Breast epithelium (tissue), 4 donors: ENCODE data around the gene FRAT1. TPM values are rescaled to one million over a fixed set of nuclear protein-coding genes. Genes with fewer than 3 reads are reported as not detected.

ENCODE experiments used
- DNase-seq, 2 donors: peaks; one replicate each; pipeline ENCODE4 v3.0.0-alpha.2; 2019; ENCODE audit warnings: low spot score in 2 of 2
- H3K27ac ChIP-seq, 2 donors: fragments of 200-600 bp; sonication (generic) in 1 of 2; one replicate each; pipeline ENCODE4 v1.5.1; 2016 to 2019; ENCODE audit warnings: mild to moderate bottlenecking in 1 of 2
- H3K27me3 ChIP-seq, 2 donors: fragments of 200-600 bp; sonication (generic) in 1 of 2; one replicate each; pipeline versions ENCODE4 v1.5.1 to v1.6.0; 2017 to 2019; ENCODE audit warnings: control low read depth in 1 of 2, mild to moderate bottlenecking in 1 of 2
- H3K36me3 ChIP-seq: fragments of 200-600 bp; one replicate; pipeline ENCODE4 v1.5.1; 2019
- H3K4me1 ChIP-seq, 2 donors: fragments of 200-600 bp; sonication (generic); one replicate each; pipeline ENCODE4 v1.5.1; 2016 to 2019; ENCODE audit warnings: control low read depth in 1 of 2
- H3K4me3 ChIP-seq, 3 donors: fragments of 200-600 bp; sonication (generic); 1 replicate in 2 of 3; 2 replicates in 1 of 3; pipeline ENCODE4 v1.5.1; 2016 to 2019; ENCODE audit warnings: mild to moderate bottlenecking in 3 of 3, moderate library complexity in 2 of 3
- H3K9me3 ChIP-seq, 2 donors: fragments of 200-600 bp; sonication (generic) in 1 of 2; one replicate each; pipeline ENCODE4 v1.5.1; 2016 to 2019; ENCODE audit warnings: control low read depth in 1 of 2
- CTCF ChIP-seq, 3 donors: fragments of 450-650 bp; IDR thresholded peaks; one replicate each; pipeline ENCODE4 v1.5.1; 2016 to 2017; ENCODE audit warnings: antibody characterized with exemption in 3 of 3, mild to moderate bottlenecking in 3 of 3, moderate library complexity in 3 of 3
- POLR2A ChIP-seq: fragments of 450-650 bp; IDR thresholded peaks from one replicate; pipeline ENCODE4 v1.6.1; 2016; ENCODE audit warnings: antibody characterized with exemption, mild to moderate bottlenecking, moderate library complexity
- POLR2AphosphoS5 ChIP-seq, 3 donors: sonication (generic); formaldehyde crosslinking; IDR thresholded peaks; one replicate each; pipeline ENCODE4 v1.6.1; 2017; ENCODE audit warnings: antibody characterized with exemption in 3 of 3
- intact Hi-C: fragments of 100-400 bp; cut with DNase I; formaldehyde crosslinking; loops from one replicate; pipeline ENCODE4 v1.15.1; 2023; ENCODE audit warnings: low total_unique reads
- total RNA-seq, 3 donors: library from RNA; depleted of rRNA; stranded (reverse); fragments of >200 nt; gene quantifications; one replicate each; pipeline ENCODE4 v1.1.0, GENCODE V29; 2016

Gene FRAT1
- total RNA-seq, 3 donors from 2014 or later = 3.6 to 11.6 (median 9.8) TPM

- no peaks in the 10 kb centered on the region for H3K27me3 ChIP-seq
- peak in 1 of 2 donors; percentile 34 for DNase-seq
- H3K36me3 ChIP-seq = no peaks in the 10 kb centered on the region
- peak overlapping the region; percentile 96 to 97 for H3K27ac ChIP-seq
- peaks cover 4 to 9% of the 10 kb centered on the region in 2 donors for H3K4me1 ChIP-seq
- H3K9me3 ChIP-seq = no peaks in the 10 kb centered on the region
- H3K4me3 ChIP-seq = peak overlapping the region; percentile 76 to 98 (median 89)
- intact Hi-C loops = loop anchor here (5.0 kb wide), 1 partner anchor 165 kb away; the partner anchor contains the start of genes MMS19 and UBTD1
- TF ChIP-seq CTCF (IDR thresholded peaks at IDR 0.05) = no peak
- peak in 1 of 3 donors; percentile 32 for TF ChIP-seq POLR2AphosphoS5 (IDR thresholded peaks at IDR 0.05)
- TF ChIP-seq POLR2A = no peak
These were observed 13.7 kb downstream of the FRAT1 start for GRCh38 chr10:97332591-97333350.

GRCh38 chr10:97333351-97333600, 14.2 kb downstream of the FRAT1 start:
- H3K4me1 ChIP-seq = peaks cover 4 to 9% of the 10 kb centered on the region in 2 donors
- no peaks in the 10 kb centered on the region for H3K9me3 ChIP-seq
- H3K27me3 ChIP-seq = no peaks in the 10 kb centered on the region
- intact Hi-C loops = loop anchor here (5.0 kb wide), 1 partner anchor 164 kb away; the partner anchor contains the start of genes MMS19 and UBTD1
- TF ChIP-seq CTCF (IDR thresholded peaks at IDR 0.05) (no peak), POLR2A (no peak), POLR2AphosphoS5 (IDR thresholded peaks at IDR 0.05) (no peak)
- H3K27ac ChIP-seq = peak overlapping the region; percentile 96 to 97
- peak overlapping the region; percentile 76 to 98 (median 89) for H3K4me3 ChIP-seq
- no peak for DNase-seq
- H3K36me3 ChIP-seq = no peaks in the 10 kb centered on the region

GRCh38 chr10:97333601-97334369, 14.7 kb downstream of the FRAT1 start:
- Histone ChIP-seq H3K36me3 (no peaks in the 10 kb centered on the region), H3K4me1 (peaks cover 4 to 9% of the 10 kb centered on the region in 2 donors), H3K27me3 (no peaks in the 10 kb centered on the region), H3K4me3 (peak overlapping the region; percentile 76 to 98 (median 89)), H3K27ac (peak overlapping the region; percentile 96 to 97), H3K9me3 (no peaks in the 10 kb centered on the region)
- intact Hi-C loops = loop anchor here (5.0 kb wide), 1 partner anchor 164 kb away; the partner anchor contains the start of genes MMS19 and UBTD1
- no peak for TF ChIP-seq POLR2AphosphoS5 (IDR thresholded peaks at IDR 0.05)
- TF ChIP-seq POLR2A = no peak
- TF ChIP-seq CTCF (IDR thresholded peaks at IDR 0.05) = no peak
- DNase-seq = no peak

- peak; percentile 89 to 91 for DNase-seq
- Histone ChIP-seq H3K4me3 (peak within 1 kb of the TSS; percentile 76 to 98 (median 89)), H3K27ac (peak within 1 kb of the TSS; percentile 96 to 97), H3K9me3 (no peaks in the 10 kb centered on the region), H3K27me3 (no peaks in the 10 kb centered on the region), H3K36me3 (no peaks in the 10 kb centered on the region), H3K4me1 (peaks cover 4 to 9% of the 10 kb centered on the region in 2 donors)
- TF ChIP-seq CTCF (IDR thresholded peaks at IDR 0.05) (peak in 1 of 3 donors; percentile 33), POLR2A (peak; percentile 46), POLR2AphosphoS5 (IDR thresholded peaks at IDR 0.05) (peak; percentile 67 to 96 (median 84))
- intact Hi-C loops = loop anchor here (5.0 kb wide), 1 partner anchor 163 kb away; the partner anchor contains the start of genes MMS19 and UBTD1
These were observed 15.5 kb downstream of the FRAT1 start, which contains the start of gene FRAT2 for GRCh38 chr10:97334370-97335175. Gene FRAT2, minus strand, starts transcription at chr10:97334729. Its CDS starts 157 bp downstream, at chr10:97334572.
